HepG2 (cell line): Measurements from ENCODE around the gene RECQL. TPM values are rescaled to one million over a fixed set of nuclear protein-coding genes. Genes with fewer than 3 reads are reported as not detected.

ENCODE experiments used
- BHLHE40 ChIP-seq: IDR thresholded peaks from 2 replicates; pipeline ENCODE4 v1.6.1; 2011; ENCODE audit warnings: low read length, improper control_type of control experiment
- CENPT ChIP-seq: sonication (generic); formaldehyde crosslinking; IDR thresholded peaks from 2 replicates; pipeline ENCODE4 v1.8.0; 2022; ENCODE audit warnings: low read depth, mild to moderate bottlenecking, moderate library complexity, missing genetic modification reagents
- DMAP1 ChIP-seq: IDR thresholded peaks from 2 replicates; pipeline ENCODE4 v1.6.1; 2016
- DNMT3B ChIP-seq: conservative IDR thresholded peaks from 2 replicates; pipeline ENCODE4 v1.6.1; 2016; ENCODE audit warnings: missing biosample characterization, control low read depth
- FOXC1 ChIP-seq: sonication (generic); formaldehyde crosslinking; IDR thresholded peaks from 2 replicates; pipeline ENCODE4 v1.8.0; 2022; ENCODE audit warnings: mild to moderate bottlenecking, missing genetic modification reagents, borderline replicate concordance
- FOXJ3 ChIP-seq: sonication (generic); formaldehyde crosslinking; IDR thresholded peaks from 2 replicates; pipeline ENCODE4 v1.4.0; 2020; ENCODE audit warnings: missing genetic modification reagents, mild to moderate bottlenecking, borderline replicate concordance
- FOXK2 ChIP-seq: fragments of 450-650 bp; IDR thresholded peaks from 2 replicates; pipeline ENCODE4 v1.6.1; 2016
- HNF4A ChIP-seq: sonication (generic); formaldehyde crosslinking; IDR thresholded peaks from 2 replicates; pipeline ENCODE4 v1.4.0; 2020; ENCODE audit warnings: missing genetic modification reagents
- HNRNPL ChIP-seq: fragments of 200-400 bp; formaldehyde crosslinking; IDR thresholded peaks from 2 replicates; pipeline ENCODE4 v1.6.1; 2017; ENCODE audit warnings: mild to moderate bottlenecking, low read depth, low read length
- JARID2 ChIP-seq: sonication (generic); formaldehyde crosslinking; IDR thresholded peaks from 2 replicates; pipeline ENCODE4 v1.8.1; 2023; ENCODE audit warnings: missing genetic modification reagents, inconsistent platforms; ENCODE audit not compliant: insufficient replicate concordance
- KDM2A ChIP-seq: sonication (generic); formaldehyde crosslinking; IDR thresholded peaks from 2 replicates; pipeline ENCODE4 v1.4.0; 2020; ENCODE audit warnings: low read depth, missing genetic modification reagents, borderline replicate concordance
- KDM3A ChIP-seq: IDR thresholded peaks from 2 replicates; pipeline ENCODE4 v1.6.1; 2018; ENCODE audit warnings: low read depth, missing compliant biosample characterization
- KMT2A ChIP-seq: sonication (generic); formaldehyde crosslinking; IDR thresholded peaks from 2 replicates; pipeline ENCODE4 v1.4.0; 2020; ENCODE audit warnings: missing genetic modification reagents
- MAFG ChIP-seq: sonication (generic); formaldehyde crosslinking; IDR thresholded peaks from 2 replicates; pipeline ENCODE4 v1.5.1; 2020; ENCODE audit warnings: mild to moderate bottlenecking, missing genetic modification reagents
- MZF1 ChIP-seq: sonication (generic); formaldehyde crosslinking; IDR thresholded peaks from 2 replicates; pipeline ENCODE4 v1.8.1; 2023; ENCODE audit warnings: mild to moderate bottlenecking, missing genetic modification reagents, borderline replicate concordance
- NFKB2 ChIP-seq: sonication (generic); formaldehyde crosslinking; IDR thresholded peaks from 2 replicates; pipeline ENCODE4 v1.4.0; 2020; ENCODE audit warnings: missing genetic modification reagents, borderline replicate concordance
- PRPF4 ChIP-seq: fragments of 200-400 bp; formaldehyde crosslinking; IDR thresholded peaks from 2 replicates; pipeline ENCODE4 v1.6.1; 2016; ENCODE audit warnings: low read length, low read depth; ENCODE audit not compliant: poor library complexity, severe bottlenecking
- SOX6 ChIP-seq, 2 experiments: fragments of 450-650 bp in 1 of 2; sonication (generic) in 1 of 2; formaldehyde crosslinking in 1 of 2; IDR thresholded peaks; 2 replicates each; pipeline versions ENCODE4 v1.4.0 to v1.6.1; 2017 to 2020; ENCODE audit warnings: antibody characterized with exemption in 1 of 2, mild to moderate bottlenecking in 1 of 2, missing genetic modification reagents in 1 of 2
- THAP11 ChIP-seq: IDR thresholded peaks from 2 replicates; pipeline ENCODE4 v1.6.1; 2016; ENCODE audit warnings: missing biosample characterization, missing genetic modification reagents
- TRAFD1 ChIP-seq: sonication (generic); formaldehyde crosslinking; IDR thresholded peaks from 2 replicates; pipeline ENCODE4 v1.5.1; 2020; ENCODE audit warnings: missing genetic modification reagents, mild to moderate bottlenecking, borderline replicate concordance
- UBTF ChIP-seq: sonication (generic); formaldehyde crosslinking; IDR thresholded peaks from 2 replicates; pipeline ENCODE4 v1.4.0; 2020; ENCODE audit warnings: mild to moderate bottlenecking, missing genetic modification reagents
- YY1 ChIP-seq: IDR thresholded peaks from 2 replicates; pipeline ENCODE4 v1.6.1; 2011; ENCODE audit warnings: low read length, low read depth, moderate library complexity, mild to moderate bottlenecking; ENCODE audit not compliant: insufficient read depth, insufficient replicate concordance
- ZBTB8A ChIP-seq: sonication (generic); formaldehyde crosslinking; IDR thresholded peaks from 2 replicates; pipeline ENCODE4 v1.4.0; 2020; ENCODE audit warnings: mild to moderate bottlenecking, low read depth, missing genetic modification reagents, borderline replicate concordance
- ZEB1 ChIP-seq: IDR thresholded peaks from 2 replicates; pipeline ENCODE4 v1.6.1; 2012; ENCODE audit warnings: mild to moderate bottlenecking, low read depth, inconsistent platforms; ENCODE audit not compliant: insufficient replicate concordance
- ZNF12 ChIP-seq: sonication (generic); formaldehyde crosslinking; IDR thresholded peaks from 2 replicates; pipeline ENCODE4 v1.5.0; 2020; ENCODE audit warnings: missing genetic modification reagents
- ZNF136 ChIP-seq: sonication (generic); formaldehyde crosslinking; IDR thresholded peaks from 2 replicates; pipeline ENCODE4 v1.8.1; 2022; ENCODE audit warnings: low read depth, mild to moderate bottlenecking, moderate library complexity, missing genetic modification reagents
- ZNF225 ChIP-seq: sonication (generic); formaldehyde crosslinking; IDR thresholded peaks from 2 replicates; pipeline ENCODE4 v1.4.0; 2020; ENCODE audit warnings: mild to moderate bottlenecking, missing genetic modification reagents
- ZNF260 ChIP-seq: sonication (generic); formaldehyde crosslinking; IDR thresholded peaks from 2 replicates; pipeline ENCODE4 v1.4.0; 2020; ENCODE audit warnings: missing genetic modification reagents, low read depth, mild to moderate bottlenecking, borderline replicate concordance
- ZNF446 ChIP-seq: sonication (generic); formaldehyde crosslinking; IDR thresholded peaks from 2 replicates; pipeline ENCODE4 v1.5.0; 2020; ENCODE audit warnings: mild to moderate bottlenecking, missing genetic modification reagents
- polyA plus RNA-seq, 8 experiments: library from polyadenylated mRNA; depleted of rRNA in 3 of 8; stranded (reverse) in 7 of 8; unstranded in 1 of 8; fragments of >200 nt; fragmentation: Illumina TruSeq in 4 of 8; extraction: Trizol in 4 of 8; gene quantifications; 2 replicates each; pipeline versions ENCODE4 v1.2.1 to v1.2.3, GENCODE V29; 2011 to 2016; ENCODE audit warnings: low read depth in 4 of 8, missing spikeins in 1 of 8, mixed read lengths in 1 of 8; ENCODE audit not compliant: insufficient read depth in 1 of 8
- total RNA-seq, 5 experiments: library from RNA; depleted of rRNA; stranded (reverse); fragments of >200 nt; fragmentation: Illumina TruSeq; extraction: Trizol; gene quantifications; 2 replicates each; pipeline ENCODE4 v1.2.3, GENCODE V29; 2016; ENCODE audit warnings: low read depth in 1 of 5

Gene RECQL
- total and polyA plus RNA-seq, 2 of the 13 experiments (the other 11 are each of a cell fraction or from before 2014, with no cell fraction given): 7.2 to 41.5 TPM

GRCh38 chr12:21527451-21528180 is 26.2 kb upstream of the RECQL start (continued):
- peak; percentile 82 for TF ChIP-seq UBTF
- no peak for TF ChIP-seq KDM3A (CRISPR knock-in tag)
- TF ChIP-seq JARID2 (CRISPR knock-in tag): no peak
- TF ChIP-seq DMAP1 (CRISPR knock-in tag): no peak
- TF ChIP-seq KDM2A (CRISPR knock-in tag): peak; percentile 67; the same call in 1 of the 2 replicates
- TF ChIP-seq TRAFD1: no peak
- TF ChIP-seq BHLHE40: no peak
- TF ChIP-seq THAP11: no peak
- no peak for TF ChIP-seq ZEB1
- TF ChIP-seq DNMT3B (CRISPR knock-in tag): no peak
- no peak for TF ChIP-seq CENPT (CRISPR knock-in tag)
- no peak for TF ChIP-seq FOXJ3 (CRISPR knock-in tag)
- TF ChIP-seq MAFG: no peak
- peak; percentile 35 for TF ChIP-seq YY1
- no peak for TF ChIP-seq ZNF260 (CRISPR knock-in tag)
- TF ChIP-seq FOXK2: no peak
- TF ChIP-seq HNF4A: no peak
- TF ChIP-seq NFKB2: peak; percentile 53; the same call in 1 of the 2 replicates
- no peak for TF ChIP-seq ZNF12 (CRISPR knock-in tag)
- TF ChIP-seq KMT2A (CRISPR knock-in tag): no peak
- TF ChIP-seq PRPF4: no peak
- TF ChIP-seq FOXC1 (CRISPR knock-in tag): no peak
- no peak for TF ChIP-seq MZF1
- TF ChIP-seq ZNF225: peak; percentile 45; the same call in 1 of the 2 replicates
- no peak for TF ChIP-seq ZBTB8A (CRISPR knock-in tag)
- TF ChIP-seq ZNF446 (CRISPR knock-in tag): no peak
- TF ChIP-seq SOX6 (IDR thresholded peaks at IDR 0.05): no peak
- no peak for TF ChIP-seq SOX6 (CRISPR knock-in tag; IDR thresholded peaks at IDR 0.05)
- TF ChIP-seq HNRNPL: 0 out of 2 replicates have a peak, but pooled peaks have one; percentile 43
- TF ChIP-seq ZNF136 (CRISPR knock-in tag): no peak
